ENCODE data around the gene FTO.
"Not testable (repeated sequence)": the region's sequence is repeated elsewhere in the genome, so short reads cannot be mapped to it uniquely, and the experiment has no call there.

The FTO gene

GRCh38 chr16:53703590-53704444 is at the start of gene FTO, which contains the start of gene RPGRIP1L:
Gene FTO (plus strand): TSS chr16:53704156.
Gene RPGRIP1L (minus strand): TSS chr16:53703859. CDS start chr16:53700723, 3,136 bp downstream.
- DNase-seq: peak; percentile 98 to 99

- no peak for DNase-seq
Measured at GRCh38 chr16:53654946-53655345, 49.0 kb upstream of the FTO start.

GRCh38 chr16:53662072-53662471 is 41.9 kb upstream of the FTO start:
- no peak for DNase-seq

GRCh38 chr16:53664724-53665345 is 39.1 kb upstream of the FTO start:
- peak; percentile 2 to 3 for DNase-seq

GRCh38 chr16:53666786-53667415 is 37.1 kb upstream of the FTO start:
- DNase-seq: no peak

GRCh38 chr16:53668869-53669268 is 35.1 kb upstream of the FTO start:
- no peak for DNase-seq

- no peak for DNase-seq
Measured at GRCh38 chr16:53672461-53672860, 31.5 kb upstream of the FTO start.

- DNase-seq: no peak
Measured at GRCh38 chr16:53673189-53673588, 30.8 kb upstream of the FTO start.

- no peak for DNase-seq
Measured at GRCh38 chr16:53678155-53678554, 25.8 kb upstream of the FTO start.

- no peak for DNase-seq
Measured at GRCh38 chr16:53678756-53679343, 25.1 kb upstream of the FTO start.

- no peak for DNase-seq
Measured at GRCh38 chr16:53680756-53681155, 23.2 kb upstream of the FTO start.

GRCh38 chr16:53681354-53681753 is 22.6 kb upstream of the FTO start:
- no peak for DNase-seq

GRCh38 chr16:53685334-53685733 is 18.6 kb upstream of the FTO start:
- not testable (repeated sequence) for DNase-seq

- no peak for DNase-seq
Measured at GRCh38 chr16:53686710-53687109, 17.2 kb upstream of the FTO start.

- no peak for DNase-seq
Measured at GRCh38 chr16:53689636-53690035, 14.3 kb upstream of the FTO start.

- no peak for DNase-seq
Measured at GRCh38 chr16:53690771-53691170, 13.2 kb upstream of the FTO start.

- DNase-seq: no peak
Measured at GRCh38 chr16:53692146-53692545, 11.8 kb upstream of the FTO start.

GRCh38 chr16:53693320-53693719 is 10.6 kb upstream of the FTO start:
- no peak for DNase-seq

GRCh38 chr16:53695070-53695469 is 8.9 kb upstream of the FTO start:
- no peak for DNase-seq

- not testable (repeated sequence) for DNase-seq
Measured at GRCh38 chr16:53698271-53698670, 5.7 kb upstream of the FTO start.

GRCh38 chr16:53704445-53704813 is 473 bp downstream of the FTO start:
- DNase-seq: no peak

- DNase-seq: no peak
Measured at GRCh38 chr16:53707671-53708070, 3.7 kb downstream of the FTO start.

- no peak for DNase-seq
Measured at GRCh38 chr16:53708490-53708889, 4.5 kb downstream of the FTO start.

GRCh38 chr16:53711390-53711789 is 7.4 kb downstream of the FTO start:
- DNase-seq: no peak
